Sigmoid colon (tissue), 4 donors: ENCODE data around the gene POP5.

Source experiments
- CTCF ChIP-seq, 4 experiments: fragments of 450-650 bp in 3 of 4; fragments of 200-600 bp in 1 of 4; IDR thresholded peaks; one replicate each; pipeline ENCODE4 v1.5.1; 2016 to 2019; ENCODE audit warnings: antibody characterized with exemption in 4 of 4, mild to moderate bottlenecking in 3 of 4, moderate library complexity in 2 of 4
- POLR2A ChIP-seq, 2 donors: fragments of 450-650 bp; IDR thresholded peaks; one replicate each; pipeline ENCODE4 v1.6.1; 2016; ENCODE audit warnings: antibody characterized with exemption in 2 of 2, mild to moderate bottlenecking in 2 of 2, moderate library complexity in 2 of 2
- POLR2AphosphoS5 ChIP-seq, 4 donors: sonication (generic); formaldehyde crosslinking; IDR thresholded peaks; one replicate each; pipeline ENCODE4 v1.6.1; 2017; ENCODE audit warnings: antibody characterized with exemption in 4 of 4

GRCh38 chr12:120590741-120591407 lies 9.7 kb upstream of the POP5 start:
- TF ChIP-seq CTCF (IDR thresholded peaks at IDR 0.05) = no peak
- no peak for TF ChIP-seq POLR2A (IDR thresholded peaks at IDR 0.05)
- no peak for TF ChIP-seq POLR2AphosphoS5 (IDR thresholded peaks at IDR 0.05)
